H1 (cell line): ENCODE results near the gene RASD2. TPM values are rescaled to one million over a fixed set of nuclear protein-coding genes. Genes with fewer than 3 reads are reported as not detected.
A peak's percentile ranks its signal among the peaks of the same experiment; 100 is the strongest.

Experiments used
- CTCF ChIA-PET: fragments of 300-600 bp; sonication (Branson Sonifier 250); formaldehyde crosslinking; loops from one replicate; lab custom pipeline; 2021; ENCODE audit not compliant: partially characterized antibody; lab: Charles Lee
- POLR2A ChIA-PET: fragments of 300-600 bp; sonication (Branson Sonifier 250); formaldehyde crosslinking; loops from one replicate; lab custom pipeline; 2021; ENCODE audit warnings: inconsistent platforms; ENCODE audit not compliant: partially characterized antibody; lab: Charles Lee
- DNase-seq, 2 experiments: peaks; one replicate each; pipeline versions ENCODE4 v3.0.0 to v3.0.0-alpha.2; 2010 to 2022; ENCODE audit warnings: low spot score in 2 of 2, low read depth in 1 of 2, mixed read lengths in 1 of 2
- FAIRE-seq: peaks from 2 replicates; lab custom pipeline; 2011; peaks lifted over from hg19 to GRCh38; lab: Jason Lieb, UNC
- H2AFZ ChIP-seq: 2 replicates; pipeline ENCODE4 v1.8.1; 2012; ENCODE audit warnings: low read length, inconsistent platforms
- H2AK5ac ChIP-seq: 2 replicates; pipeline ENCODE4 v1.6.1; 2013; ENCODE audit warnings: low read depth, low read length
- H2BK120ac ChIP-seq: replicated peaks from 2 replicates; pipeline ENCODE3; 2013; ENCODE audit warnings: low read depth, low read length, inconsistent platforms
- H2BK12ac ChIP-seq: 2 replicates; pipeline ENCODE4 v1.6.1; 2013; ENCODE audit warnings: low read depth, low read length
- H2BK15ac ChIP-seq: 2 replicates; pipeline ENCODE4 v1.6.1; 2013; ENCODE audit warnings: low read length
- H2BK20ac ChIP-seq: 2 replicates; pipeline ENCODE4 v1.6.1; 2013; ENCODE audit warnings: low read length
- H2BK5ac ChIP-seq: 2 replicates; pipeline ENCODE4 v1.6.1; 2013; ENCODE audit warnings: low read depth, low read length
- H3K14ac ChIP-seq: 2 replicates; pipeline ENCODE4 v1.6.1; 2013; ENCODE audit warnings: inconsistent platforms; ENCODE audit not compliant: insufficient read length
- H3K18ac ChIP-seq: 2 replicates; pipeline ENCODE4 v1.6.1; 2013; ENCODE audit warnings: low read length; ENCODE audit errors: extremely low read depth
- H3K23ac ChIP-seq: 2 replicates; pipeline ENCODE4 v1.6.1; 2013; ENCODE audit warnings: inconsistent platforms; ENCODE audit not compliant: insufficient read length
- H3K23me2 ChIP-seq: 2 replicates; pipeline ENCODE4 v1.6.1; 2013; ENCODE audit warnings: low read depth, low read length
- H3K27ac ChIP-seq: 2 replicates; pipeline ENCODE4 v1.6.1; 2011; ENCODE audit warnings: low read depth, low read length, inconsistent platforms
- H3K27me3 ChIP-seq, 4 experiments: replicated peaks in 1 of 4; 1 replicate in 1 of 4; 2 replicates in 3 of 4; pipeline versions ENCODE4 v1.6.1 to v1.8.1; 2011 to 2013; ENCODE audit warnings: low read length in 3 of 4, mild to moderate bottlenecking in 3 of 4, inconsistent platforms in 2 of 4, mixed read lengths in 2 of 4, moderate library complexity in 1 of 4; ENCODE audit not compliant: control insufficient read depth in 3 of 4, insufficient read depth in 3 of 4; ENCODE audit errors: extremely low read depth in 1 of 4
- H3K36me3 ChIP-seq, 4 experiments: 2 replicates each; pipeline versions ENCODE4 v1.6.1 to v1.8.1; 2011 to 2013; ENCODE audit warnings: mild to moderate bottlenecking in 4 of 4, low read length in 3 of 4, moderate library complexity in 2 of 4, control low read depth in 1 of 4, inconsistent platforms in 1 of 4; ENCODE audit not compliant: insufficient read depth in 4 of 4, control insufficient read depth in 2 of 4
- H3K4ac ChIP-seq: replicated peaks from 2 replicates; pipeline ENCODE3; 2013; ENCODE audit warnings: low read length, low read depth, mixed read lengths, inconsistent platforms; ENCODE audit not compliant: insufficient read length
- H3K4me1 ChIP-seq, 4 experiments: replicated peaks in 1 of 4; 1 replicate in 1 of 4; 2 replicates in 3 of 4; pipeline versions ENCODE4 v1.6.1 to v1.8.1; 2011 to 2013; ENCODE audit warnings: low read length in 3 of 4, inconsistent platforms in 2 of 4, mixed read lengths in 1 of 4; ENCODE audit not compliant: insufficient read depth in 4 of 4, control insufficient read depth in 3 of 4
- H3K4me2 ChIP-seq, 2 experiments: 2 replicates each; pipeline versions ENCODE4 v1.6.1 to v1.8.1; 2011 to 2013; ENCODE audit warnings: low read depth in 2 of 2, low read length in 2 of 2, control low read depth in 1 of 2, inconsistent platforms in 1 of 2, mild to moderate bottlenecking in 1 of 2; ENCODE audit not compliant: insufficient read depth in 1 of 2
- H3K4me3 ChIP-seq, 4 experiments: fragments of 200-600, 300-600 bp in 1 of 4; sonication (generic), shearing (Covaris generic), sonication (Bioruptor Twin) in 1 of 4; 2 replicates each; pipeline versions ENCODE4 v1.5.1 to v1.8.1; 2011 to 2016; ENCODE audit warnings: low read length in 4 of 4, low read depth in 3 of 4, control low read depth in 2 of 4, inconsistent platforms in 2 of 4, mild to moderate bottlenecking in 2 of 4, mixed read lengths in 1 of 4, moderate library complexity in 1 of 4; ENCODE audit not compliant: insufficient read depth in 2 of 4; ENCODE audit errors: extremely low read depth in 1 of 4
- H3K56ac ChIP-seq: replicated peaks from 2 replicates; pipeline ENCODE3; 2013; ENCODE audit warnings: low read depth, mild to moderate bottlenecking, mixed read lengths, low read length, inconsistent platforms; ENCODE audit not compliant: insufficient read length
- H3K79me1 ChIP-seq: 2 replicates; pipeline ENCODE4 v1.6.1; 2013; ENCODE audit warnings: low read depth, low read length, control low read depth
- H3K79me2 ChIP-seq, 2 experiments: 2 replicates each; pipeline versions ENCODE4 v1.6.1 to v1.8.1; 2012 to 2013; ENCODE audit warnings: low read length in 2 of 2, mild to moderate bottlenecking in 2 of 2, inconsistent platforms in 1 of 2; ENCODE audit not compliant: insufficient read depth in 2 of 2, control insufficient read depth in 1 of 2
- H3K9ac ChIP-seq, 4 experiments: replicated peaks in 1 of 4; 1 replicate in 1 of 4; 2 replicates in 3 of 4; pipeline versions ENCODE4 v1.6.1 to v1.8.1; 2011 to 2013; ENCODE audit warnings: low read depth in 3 of 4, low read length in 3 of 4, control low read depth in 2 of 4, mild to moderate bottlenecking in 2 of 4, moderate library complexity in 2 of 4, inconsistent platforms in 1 of 4; ENCODE audit errors: extremely low read depth in 1 of 4
- H3K9me3 ChIP-seq, 2 experiments: 2 replicates each; pipeline versions ENCODE4 v1.6.1 to v1.8.1; 2012 to 2013; ENCODE audit warnings: mild to moderate bottlenecking in 2 of 2, moderate library complexity in 2 of 2, control low read depth in 1 of 2, inconsistent platforms in 1 of 2, low read depth in 1 of 2, low read length in 1 of 2, mixed read lengths in 1 of 2; ENCODE audit not compliant: insufficient read depth in 2 of 2
- H4K20me1 ChIP-seq, 2 experiments: replicated peaks in 1 of 2; 2 replicates each; pipeline versions ENCODE3 to v1.8.1; 2011 to 2013; ENCODE audit warnings: inconsistent platforms in 2 of 2, low read length in 2 of 2, mild to moderate bottlenecking in 1 of 2; ENCODE audit not compliant: insufficient read depth in 2 of 2, control insufficient read depth in 1 of 2
- H4K5ac ChIP-seq: 2 replicates; pipeline ENCODE4 v1.6.1; 2013; ENCODE audit warnings: low read length, low read depth, mixed read lengths, inconsistent platforms; ENCODE audit not compliant: insufficient read length
- H4K8ac ChIP-seq: 2 replicates; pipeline ENCODE4 v1.8.0; 2013; ENCODE audit warnings: mild to moderate bottlenecking, moderate library complexity, low read length, inconsistent platforms; ENCODE audit not compliant: insufficient read depth; ENCODE audit errors: extremely low read depth
- H4K91ac ChIP-seq: replicated peaks from 2 replicates; pipeline ENCODE3; 2013; ENCODE audit warnings: low read length, mixed read lengths, inconsistent platforms; ENCODE audit not compliant: insufficient read length
- BCL11A ChIP-seq, 2 experiments: IDR thresholded peaks; one replicate each; pipeline ENCODE4 v1.6.1; 2011; ENCODE audit warnings: low read depth in 2 of 2, low read length in 2 of 2, mild to moderate bottlenecking in 2 of 2
- CBX5 ChIP-seq: fragments of 300-800, 300-1000 bp; sonication (generic); IDR thresholded peaks from 2 replicates; pipeline ENCODE4 v1.7.1; 2016; ENCODE audit warnings: antibody characterized with exemption, low read length, low read depth
- CHD2 ChIP-seq: IDR thresholded peaks from 2 replicates; pipeline ENCODE4 v1.6.1; 2012; ENCODE audit warnings: low read length, improper control_type of control experiment
- CTCF ChIP-seq, 3 experiments: IDR thresholded peaks; 1 replicate in 2 of 3; 2 replicates in 1 of 3; pipeline versions ENCODE4 v1.5.1 to v1.6.1; 2011; ENCODE audit warnings: low read length in 3 of 3, mild to moderate bottlenecking in 3 of 3, inconsistent platforms in 2 of 3, low read depth in 1 of 3, moderate library complexity in 1 of 3; ENCODE audit not compliant: insufficient read depth in 1 of 3; ENCODE audit errors: control extremely low read depth in 1 of 3
- EGR1 ChIP-seq: IDR thresholded peaks from 2 replicates; pipeline ENCODE4 v1.6.1; 2011; ENCODE audit warnings: low read depth, low read length, borderline replicate concordance
- EP300 ChIP-seq, 2 experiments: IDR thresholded peaks; 1 replicate in 1 of 2; 2 replicates in 1 of 2; pipeline ENCODE4 v1.6.1; 2011 to 2012; ENCODE audit warnings: low read depth in 2 of 2, low read length in 2 of 2, mild to moderate bottlenecking in 2 of 2, borderline replicate concordance in 1 of 2, inconsistent platforms in 1 of 2, moderate library complexity in 1 of 2
- KDM4A ChIP-seq: IDR thresholded peaks from one replicate; pipeline ENCODE4 v1.7.1; 2012; ENCODE audit warnings: low read depth, mild to moderate bottlenecking, moderate library complexity, low read length, inconsistent platforms; ENCODE audit not compliant: severe bottlenecking
- POU5F1 ChIP-seq: IDR thresholded peaks from 2 replicates; pipeline ENCODE4 v1.6.1; 2011; ENCODE audit warnings: low read depth, mild to moderate bottlenecking, low read length, moderate library complexity
- RFX5 ChIP-seq: IDR thresholded peaks from 2 replicates; pipeline ENCODE4 v1.6.1; 2011; ENCODE audit warnings: low read depth, low read length, improper control_type of control experiment, borderline replicate concordance
- SIRT6 ChIP-seq: IDR thresholded peaks from one replicate; pipeline ENCODE4 v1.7.1; 2012; ENCODE audit warnings: low read length, inconsistent platforms
- ZNF274 ChIP-seq: IDR thresholded peaks from 2 replicates; pipeline ENCODE4 v1.7.0; 2012; ENCODE audit warnings: low read length, borderline replicate concordance; ENCODE audit errors: extremely low read depth
- WGBS, 2 experiments: shearing (Covaris generic) in 1 of 2; methylation state at CpG; one replicate each; pipeline versions ENCODE4 v1.1.6 to v1.1.7; 2013 to 2015; ENCODE audit warnings: low lambda C conversion rate in 2 of 2, mixed read lengths in 2 of 2, inconsistent platforms in 1 of 2, low coverage in 1 of 2, missing lambda C conversion rate in 1 of 2; ENCODE audit not compliant: insufficient replicate concordance in 2 of 2, insufficient coverage in 1 of 2, insufficient read length in 1 of 2; ENCODE audit errors: extremely low coverage in 1 of 2, missing lambda C conversion rate in 1 of 2; 5-methylcytosine and 5-hydroxymethylcytosine counted together
- polyA plus RNA-seq, 7 experiments: library from polyadenylated mRNA; depleted of rRNA in 3 of 7; stranded (reverse) in 5 of 7; unstranded in 2 of 7; fragments of >200 nt in 5 of 7; fragments of 200-250 nt in 2 of 7; gene quantifications; 1 replicate in 5 of 7; 2 replicates in 1 of 7; 4 replicates in 1 of 7; pipeline versions ENCODE4 v1.2.1 to v1.2.3, GENCODE V29; 2011 to 2013; ENCODE audit warnings: missing spikeins in 2 of 7, mixed read lengths in 2 of 7
- total RNA-seq: library from RNA; stranded (reverse); fragmentation: NEBNext Ultra II Directional; extraction: Animal tissue kit (Norgen Biotek cat#: 25700); gene quantifications from 2 replicates; pipeline ENCODE4 v1.2.1, GENCODE V29; 2021

Gene RASD2
- total and polyA plus RNA-seq, 2 of the 8 experiments (the other 6 are each of a cell fraction or from before 2014, with no cell fraction given), result 1.9 to 5.1 TPM

GRCh38 chr22:35510481-35510934 is 30.1 kb upstream of the RASD2 start:
- Histone ChIP-seq H2AK5ac (no peak overlapping the region), H3K23ac (no peak overlapping the region), H2BK120ac (no peak overlapping the region), H3K9ac (no peak overlapping the region), H2BK20ac (no peak overlapping the region), H3K4ac (no peak overlapping the region), H2AFZ (no peak overlapping the region), H3K27me3 (no peaks in the 10 kb centered on the region; a peak in 1 of 7 replicates), H3K9me3 (no peaks in the 10 kb centered on the region), H3K36me3 (no peaks in the 10 kb centered on the region), H3K79me1 (no peaks in the 10 kb centered on the region), H3K79me2 (no peaks in the 10 kb centered on the region), H3K4me2 (no peak overlapping the region), H4K5ac (no peak overlapping the region), H3K14ac (no peak overlapping the region), H3K4me1 (peaks cover 3 to 9% (median 6%) of the 10 kb centered on the region in 4 experiments; a peak in 6 of 7 replicates), H3K4me3 (no peak overlapping the region), H3K56ac (no peak overlapping the region), H3K23me2 (no peaks in the 10 kb centered on the region), H2BK15ac (peak overlapping the region; percentile 8; the same call in 1 of the 2 replicates), H3K18ac (no peak overlapping the region), H2BK12ac (no peak overlapping the region), H3K27ac (no peak overlapping the region), H4K91ac (no peak overlapping the region), H2BK5ac (no peak overlapping the region), H4K20me1 (no peaks in the 10 kb centered on the region), H4K8ac (0 out of 2 replicates have a peak overlapping the region, but pooled peaks have one; percentile 6)
- FAIRE-seq (no peak), DNase-seq (no peak)
- no peak for TF ChIP-seq CTCF (IDR thresholded peaks at IDR 0.05; ENCODE audit: control extremely low read depth in 1 of 3, insufficient read depth in 1 of 3, low read depth in 1 of 3, low read length in 3 of 3)
- TF ChIP-seq BCL11A (IDR thresholded peaks at IDR 0.05; ENCODE audit: low read depth in 2 of 2, low read length in 2 of 2), result no peak
- TF ChIP-seq RFX5, result no peak
- TF ChIP-seq ZNF274, result no peak
- no peak for TF ChIP-seq SIRT6
- no peak for TF ChIP-seq CBX5
- no peak for TF ChIP-seq POU5F1
- TF ChIP-seq EGR1, result no peak
- TF ChIP-seq KDM4A, result no peak
- no peak for TF ChIP-seq CHD2
- TF ChIP-seq EP300 (IDR thresholded peaks at IDR 0.05; ENCODE audit: borderline replicate concordance in 1 of 2, low read depth in 2 of 2, low read length in 2 of 2), result no peak
- CTCF ChIA-PET, result interaction anchor here (0.8 to 2.0 kb wide), 8 partner anchors 13 to 160 kb away, joined by 3 to 9 read pairs (median 5); no protein-coding TSS in a partner anchor
- WGBS, 2 experiments, result 91% methylated on average over 6 of the region's 6 CpGs; no CpG with 5 or more reads in 1 of the 2 experiments
- POLR2A ChIA-PET, result interaction anchor here (0.9 to 1.6 kb wide), 3 partner anchors 13 to 116 kb away, joined by 3 to 4 read pairs (median 3); no protein-coding TSS in a partner anchor
